Measurements from ENCODE around the gene RALGPS1.

Gene RALGPS1

DNA sequence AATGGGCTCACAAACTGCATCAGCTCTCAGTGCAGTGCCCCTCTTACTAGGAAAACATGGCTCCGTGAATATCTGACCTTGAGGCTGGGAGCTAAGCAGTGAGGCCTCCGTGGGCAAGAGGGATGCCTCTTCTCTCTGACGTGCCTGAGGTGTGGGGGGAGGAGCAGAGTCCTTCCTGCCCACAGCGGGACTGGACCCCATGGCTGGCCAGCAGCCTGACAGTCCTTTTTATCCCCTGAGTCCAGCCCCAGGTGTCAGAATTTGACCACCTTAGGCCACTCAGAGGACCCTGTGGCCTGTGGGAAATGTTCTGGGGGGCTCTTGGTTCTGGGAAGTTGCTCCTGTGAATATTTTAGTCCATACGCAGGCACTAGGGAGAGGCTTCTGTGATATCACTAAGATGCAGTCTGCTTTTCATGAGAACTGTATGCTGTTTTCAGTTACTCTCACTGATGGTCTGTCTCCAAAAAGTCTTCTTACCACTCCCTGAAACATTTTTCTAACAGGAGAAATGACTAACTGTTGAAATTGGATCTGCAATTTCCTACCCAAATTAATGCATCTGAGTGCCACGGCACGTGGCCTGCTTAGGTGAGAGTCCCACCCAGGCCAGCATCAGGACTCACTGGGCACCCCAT, 184.5 kb downstream of the RALGPS1 start:
- DNase-seq (ENCODE audit: low read depth, low spot score), result no peak

DNA sequence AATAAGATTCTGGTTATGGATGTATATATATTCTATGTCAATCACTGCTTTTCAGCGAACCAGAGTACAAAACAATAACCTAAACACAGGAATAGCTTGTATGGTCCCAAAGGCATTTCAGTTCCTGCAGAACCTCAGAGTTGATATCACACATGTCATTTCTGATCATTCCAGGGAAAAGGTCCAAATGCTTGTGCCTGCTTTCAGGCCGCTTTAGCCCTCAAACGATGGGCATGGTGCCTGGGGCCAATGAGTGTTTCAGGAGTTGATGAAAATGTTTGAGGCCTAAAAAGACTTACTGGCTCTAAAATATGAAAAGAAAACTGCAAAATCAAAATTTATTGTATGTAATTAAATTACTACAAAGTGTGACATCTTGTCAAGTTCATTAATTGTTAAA, 185.1 kb downstream of the RALGPS1 start:
- no peak for DNase-seq (ENCODE audit: low read depth, low spot score)

DNA sequence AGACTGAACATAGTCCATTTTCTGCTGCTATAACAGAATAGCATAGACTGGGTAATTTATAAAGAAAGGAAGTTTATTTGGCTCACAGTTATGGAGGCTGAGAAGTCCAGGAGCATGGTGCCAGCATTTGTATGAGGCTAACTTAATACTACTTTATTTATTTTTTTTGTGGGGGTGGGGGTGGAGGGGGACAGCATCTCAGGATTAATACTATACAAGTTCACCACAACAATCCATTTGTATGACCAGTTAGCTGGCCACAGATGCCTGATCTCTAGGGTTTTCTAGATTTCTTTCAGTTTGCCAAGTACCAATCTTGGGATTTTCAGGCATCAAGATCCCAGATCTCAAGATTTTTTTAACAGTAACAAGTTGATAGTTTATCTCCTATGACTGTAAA, 187.6 kb downstream of the RALGPS1 start:
- no peak for DNase-seq (ENCODE audit: low read depth, low spot score)

DNA sequence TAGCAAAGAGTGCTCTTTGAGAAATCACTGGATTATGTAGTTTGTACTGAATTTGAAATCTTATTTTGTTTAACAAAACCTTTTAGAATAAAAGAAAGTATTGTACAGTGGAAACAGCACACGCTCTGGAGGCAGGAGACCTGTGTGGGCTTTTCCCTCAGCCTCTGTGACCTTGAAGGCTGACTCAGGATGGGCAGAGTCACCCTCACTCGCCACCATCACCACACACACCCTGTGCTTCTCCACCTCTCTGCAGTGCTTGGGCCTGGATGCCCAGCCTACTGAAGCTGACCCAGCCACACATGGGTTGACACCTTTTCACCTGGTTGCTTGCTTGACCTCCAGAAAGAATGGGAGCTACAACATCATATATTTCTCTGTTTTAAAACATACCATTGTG, 188.2 kb downstream of the RALGPS1 start:
- no peak for DNase-seq (ENCODE audit: low read depth, low spot score)

DNA sequence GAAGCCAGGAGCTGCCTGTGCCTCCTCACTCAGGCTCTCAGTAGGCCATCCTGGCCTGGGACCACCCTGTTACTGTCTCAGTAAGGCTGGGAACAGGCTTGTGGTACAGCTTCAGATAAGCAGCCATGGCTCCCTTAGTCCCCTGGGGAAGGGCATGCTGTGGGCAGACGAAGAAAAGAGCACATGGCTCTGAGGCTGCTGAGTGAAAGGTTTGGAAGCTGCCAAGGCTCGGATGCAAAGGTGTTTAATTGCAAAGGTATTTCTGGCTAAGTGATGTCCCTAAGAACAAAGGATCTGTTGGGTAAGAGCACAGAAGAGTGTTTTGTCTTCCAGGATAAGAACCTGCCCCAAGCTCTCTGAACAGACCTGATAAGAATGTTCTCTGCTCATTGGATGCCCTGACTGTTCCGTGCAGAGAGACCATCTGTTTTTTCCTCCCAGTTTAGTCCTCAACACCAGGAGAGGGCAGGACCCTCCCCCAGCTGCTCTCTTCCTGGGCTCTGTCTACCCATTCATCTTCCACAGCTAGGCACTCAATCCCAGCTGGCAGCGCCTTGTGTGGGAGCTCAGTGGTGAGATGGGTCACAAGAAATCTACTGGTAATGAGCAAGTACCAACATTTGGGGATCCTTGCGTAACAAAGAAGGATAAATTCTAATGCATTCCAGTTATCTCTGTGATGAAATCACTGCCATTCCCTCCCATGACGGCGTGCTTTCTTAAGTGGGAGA, 190.2 kb downstream of the RALGPS1 start:
- no peak for DNase-seq (ENCODE audit: low read depth, low spot score)

DNA sequence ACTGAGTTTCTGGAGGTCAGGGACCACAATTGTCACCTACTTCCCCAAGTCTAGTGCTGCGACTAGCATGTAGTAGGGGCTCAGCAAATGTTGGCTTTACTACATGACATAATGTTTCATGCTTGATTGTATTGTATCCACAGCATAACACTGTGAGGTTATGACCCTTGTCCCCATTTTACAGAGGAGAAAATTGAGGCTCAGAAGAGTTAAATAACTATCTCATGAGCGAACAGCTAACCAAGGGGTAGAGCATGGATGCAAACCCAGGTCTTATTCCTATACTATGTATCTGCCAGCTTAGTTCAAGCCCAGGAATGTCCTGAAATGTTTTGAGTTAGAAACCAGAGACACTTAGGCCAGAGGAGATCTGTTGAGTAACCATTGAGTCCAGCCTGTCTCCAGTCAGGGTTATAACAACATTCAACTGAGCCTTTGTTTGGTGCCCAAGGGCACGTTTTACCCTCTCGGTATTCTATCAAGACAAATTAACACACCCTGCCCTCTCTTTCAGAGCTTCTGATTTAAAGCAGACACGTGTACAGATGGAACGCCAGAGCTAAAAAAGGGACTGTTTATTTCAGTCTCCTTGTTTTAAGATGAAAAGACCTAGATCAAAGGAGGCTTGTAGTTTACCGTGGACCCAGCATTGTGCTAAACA, 191.4 kb downstream of the RALGPS1 start:
- DNase-seq (ENCODE audit: low read depth, low spot score), result no peak

DNA sequence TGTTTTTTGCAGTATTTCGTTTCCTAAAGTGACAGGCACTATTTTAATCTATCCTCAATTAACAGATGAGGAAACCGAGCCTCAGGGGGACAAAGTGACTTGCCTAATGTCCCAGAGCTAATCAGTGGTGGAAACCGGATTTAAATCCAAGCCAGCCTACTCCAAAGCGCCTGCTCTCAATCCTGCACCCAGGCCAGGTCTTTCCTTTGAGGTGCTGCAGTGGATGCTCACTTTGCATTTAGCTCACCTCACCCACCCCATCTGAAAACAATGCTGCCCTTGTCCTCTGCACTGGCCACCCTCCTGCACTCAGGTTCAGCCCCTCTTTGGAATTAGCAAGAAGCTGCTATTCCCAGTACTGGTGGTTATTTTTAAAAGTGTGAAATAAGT, 191.9 kb downstream of the RALGPS1 start:
- DNase-seq (ENCODE audit: low read depth, low spot score), result no peak

DNA sequence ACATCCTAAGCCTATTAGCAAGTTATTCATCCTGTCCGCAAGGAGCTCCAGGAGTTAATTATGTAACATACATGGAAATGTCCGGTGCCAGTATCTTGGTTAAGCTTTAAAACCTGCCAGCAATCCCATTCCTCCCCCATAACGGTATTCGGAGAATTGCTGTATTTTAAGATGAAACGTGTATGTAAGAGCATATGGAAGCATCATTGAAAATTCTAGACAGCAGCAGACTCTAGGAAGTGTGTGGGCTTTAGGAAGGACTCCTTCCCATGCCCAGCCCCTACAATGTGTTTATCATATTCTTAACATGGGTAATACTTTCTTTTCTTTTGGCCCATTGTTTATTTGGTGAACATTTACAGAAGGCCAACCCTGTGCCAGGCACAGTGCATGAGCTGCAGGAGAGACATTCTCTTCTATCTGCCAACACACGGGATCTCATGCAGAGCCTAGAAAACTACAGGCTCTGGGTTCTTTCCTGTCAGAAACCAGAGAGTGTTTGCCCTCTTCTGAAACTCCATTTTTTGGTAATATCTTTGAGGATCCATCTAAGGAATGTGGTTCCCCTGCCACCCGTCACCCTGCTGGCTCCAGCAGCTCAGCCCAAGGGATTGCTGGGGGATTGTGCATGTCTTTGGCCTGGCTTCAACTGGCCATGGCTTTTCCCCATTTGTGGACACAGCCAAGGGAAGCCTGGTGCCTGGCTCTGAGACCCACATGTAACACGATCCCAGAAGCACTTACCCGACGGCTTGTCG, 192.8 kb downstream of the RALGPS1 start:
- DNase-seq (ENCODE audit: low read depth, low spot score), result no peak

DNA sequence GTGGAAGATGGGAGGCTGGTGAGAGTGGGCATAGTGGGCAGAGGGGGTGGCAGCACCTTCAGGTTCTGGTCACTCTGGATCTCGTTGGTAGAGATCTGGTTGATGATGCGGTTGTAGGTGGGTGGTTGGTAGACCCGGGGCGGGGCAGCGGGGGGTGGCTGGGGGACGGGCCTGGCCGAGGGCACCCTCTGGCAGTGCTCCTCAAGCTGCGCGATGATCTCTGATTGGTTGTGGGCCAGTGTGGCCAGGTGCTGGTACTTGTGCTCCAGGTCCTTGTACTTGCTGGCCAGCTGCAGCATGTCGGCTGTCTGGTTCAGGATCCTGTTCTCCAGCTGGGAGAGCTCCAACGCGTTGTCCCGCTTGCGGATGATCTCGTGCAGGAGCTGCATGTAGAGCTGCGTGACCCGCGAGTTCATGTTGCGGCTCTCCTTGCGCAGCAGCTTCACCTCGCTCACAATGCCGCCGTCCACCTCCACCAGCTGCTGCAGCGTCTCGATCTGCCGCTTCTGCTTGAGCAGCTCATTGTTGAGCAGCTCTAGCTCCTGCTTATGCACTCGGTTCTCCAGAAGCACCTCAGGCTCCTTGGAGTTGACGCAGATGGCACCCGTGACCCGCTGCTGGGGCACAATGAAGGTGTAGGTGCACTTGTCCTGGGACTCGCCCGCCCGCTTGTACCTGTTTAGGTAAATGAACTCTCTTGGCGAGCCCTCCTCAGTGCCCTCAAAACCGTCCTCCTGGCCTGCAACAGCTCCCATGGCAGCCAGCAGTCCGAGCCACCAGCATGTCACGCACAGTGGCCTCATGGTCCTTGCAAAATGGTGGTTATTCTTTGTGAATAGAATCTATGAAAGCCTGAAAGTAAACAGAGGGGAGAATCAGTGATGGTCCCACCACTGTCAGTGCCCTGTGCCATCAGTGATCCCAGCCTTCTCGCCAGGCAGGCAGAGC, 193.6 kb downstream of the RALGPS1 start:
- DNase-seq (ENCODE audit: low read depth, low spot score), result no peak

DNA sequence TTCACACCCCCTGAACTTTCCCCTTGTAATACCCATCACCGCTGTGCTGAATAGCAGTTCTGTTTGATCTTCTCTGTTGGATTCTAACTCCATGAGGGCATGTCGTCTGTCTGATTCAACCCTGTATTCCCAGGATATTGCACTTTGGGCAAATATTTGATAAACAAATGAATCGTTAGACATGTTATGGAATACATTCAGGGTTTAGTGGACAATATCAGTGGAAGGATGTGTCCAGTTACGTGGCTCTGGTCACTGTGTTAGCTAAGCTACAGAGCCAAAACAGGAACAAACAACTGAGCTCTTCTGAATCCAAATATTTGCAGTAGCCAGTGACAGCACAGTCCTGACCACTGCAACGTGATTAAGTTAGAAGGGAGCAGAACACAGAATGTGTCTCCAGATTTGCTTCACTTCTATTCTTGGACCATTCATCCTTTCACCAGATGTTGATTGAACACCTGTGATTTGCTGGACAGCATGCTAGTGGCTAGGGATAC, 194.7 kb downstream of the RALGPS1 start:
- no peak for DNase-seq (ENCODE audit: low read depth, low spot score)

DNA sequence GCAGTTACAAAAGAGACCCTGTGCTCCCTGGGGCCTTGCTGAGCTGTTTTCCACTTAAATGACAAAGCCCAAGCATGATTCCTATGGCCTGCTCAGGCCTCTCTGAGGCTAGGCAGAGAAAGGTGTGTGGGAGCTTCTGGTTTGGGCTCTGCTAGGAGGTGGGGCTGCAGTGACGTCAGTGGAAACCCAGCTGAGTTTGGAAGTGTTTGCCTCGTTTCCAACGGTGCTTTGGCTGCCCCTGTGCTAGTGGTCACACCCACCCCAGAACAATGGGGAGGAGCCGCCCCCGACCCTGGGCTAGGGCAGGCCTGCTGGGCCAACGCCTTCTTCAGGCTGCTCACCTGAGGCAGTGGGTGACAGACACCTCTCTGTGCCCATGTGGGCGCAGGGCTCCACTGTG, 197.5 kb downstream of the RALGPS1 start:
- DNase-seq (ENCODE audit: low read depth, low spot score), result no peak

DNA sequence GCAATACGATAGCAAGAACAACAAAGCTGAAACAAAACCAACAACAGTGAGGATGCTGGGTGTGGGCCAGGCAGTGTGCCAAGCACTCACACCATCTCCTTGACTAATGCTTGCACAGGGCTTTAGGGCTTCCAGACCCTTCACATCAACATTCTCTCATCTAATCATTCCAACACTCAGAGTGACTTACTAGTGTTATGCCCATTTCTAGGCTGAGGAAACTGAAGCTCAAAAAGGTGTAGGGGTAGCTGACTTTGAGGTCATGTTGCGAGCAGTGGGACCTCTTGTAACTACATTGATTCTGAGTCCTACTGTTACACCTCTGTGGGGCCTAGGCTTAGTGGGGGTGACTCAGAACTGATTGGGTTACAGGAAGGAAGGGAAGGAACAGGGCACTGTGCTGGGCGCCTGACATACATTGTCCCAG, 198.2 kb downstream of the RALGPS1 start:
- no peak for DNase-seq (ENCODE audit: low read depth, low spot score)

DNA sequence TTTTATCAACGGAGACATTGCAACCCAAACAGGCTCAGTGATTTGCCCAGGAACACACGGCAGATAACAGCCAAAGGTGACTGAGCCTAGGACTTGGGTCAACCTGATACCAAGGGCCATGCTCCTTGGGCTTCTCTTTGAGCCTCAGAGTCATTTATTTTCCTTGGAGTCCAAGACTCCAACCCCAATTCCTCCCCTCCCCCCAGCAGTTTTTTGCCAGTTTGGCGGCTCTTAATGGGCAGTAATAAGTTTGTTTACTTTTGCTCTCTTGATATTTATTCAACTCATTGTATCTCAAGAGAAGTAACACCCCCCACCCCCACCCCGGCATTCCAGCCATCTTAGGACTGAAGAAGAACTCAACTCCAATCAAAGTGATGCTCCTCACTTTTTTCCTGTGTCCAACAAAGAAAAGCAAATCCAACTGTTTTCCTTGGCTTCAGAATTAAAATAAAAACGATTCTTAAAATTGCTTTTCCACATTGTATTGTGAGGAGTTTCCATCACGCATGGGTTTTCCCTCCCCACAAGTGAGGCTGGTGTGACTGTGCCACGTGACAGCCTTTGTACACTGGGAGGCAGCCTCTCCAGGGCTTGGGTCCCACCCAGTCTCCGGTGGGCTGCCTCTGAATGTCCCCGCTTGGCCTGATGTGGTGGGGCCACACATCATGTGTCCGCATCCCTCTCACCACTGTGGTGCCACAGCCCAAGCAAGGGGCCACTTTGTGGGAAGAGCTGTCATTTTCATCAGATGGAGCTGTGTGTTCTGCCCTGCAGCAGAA, 198.8 kb downstream of the RALGPS1 start:
- no peak for DNase-seq (ENCODE audit: low read depth, low spot score)

DNA sequence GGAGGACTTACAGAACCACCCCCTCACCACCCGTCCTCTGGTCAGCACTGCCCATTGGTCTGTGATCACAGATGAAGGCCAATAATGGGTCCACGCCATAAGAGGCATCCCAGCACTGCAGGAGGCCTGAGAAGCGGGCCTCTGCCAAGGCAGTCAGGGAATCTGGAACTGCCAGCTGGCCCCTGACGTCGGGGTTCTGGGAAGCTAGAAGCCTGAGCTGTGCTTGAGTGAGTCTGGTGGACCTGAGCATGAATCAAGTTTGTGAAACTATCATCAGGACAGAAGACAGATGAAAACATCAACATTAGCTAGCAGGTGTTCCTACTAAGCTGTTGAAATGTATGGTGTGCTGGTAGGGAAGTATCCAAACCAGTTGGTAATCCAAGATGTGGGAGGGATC, 200.0 kb downstream of the RALGPS1 start:
- DNase-seq (ENCODE audit: low read depth, low spot score), result no peak

DNA sequence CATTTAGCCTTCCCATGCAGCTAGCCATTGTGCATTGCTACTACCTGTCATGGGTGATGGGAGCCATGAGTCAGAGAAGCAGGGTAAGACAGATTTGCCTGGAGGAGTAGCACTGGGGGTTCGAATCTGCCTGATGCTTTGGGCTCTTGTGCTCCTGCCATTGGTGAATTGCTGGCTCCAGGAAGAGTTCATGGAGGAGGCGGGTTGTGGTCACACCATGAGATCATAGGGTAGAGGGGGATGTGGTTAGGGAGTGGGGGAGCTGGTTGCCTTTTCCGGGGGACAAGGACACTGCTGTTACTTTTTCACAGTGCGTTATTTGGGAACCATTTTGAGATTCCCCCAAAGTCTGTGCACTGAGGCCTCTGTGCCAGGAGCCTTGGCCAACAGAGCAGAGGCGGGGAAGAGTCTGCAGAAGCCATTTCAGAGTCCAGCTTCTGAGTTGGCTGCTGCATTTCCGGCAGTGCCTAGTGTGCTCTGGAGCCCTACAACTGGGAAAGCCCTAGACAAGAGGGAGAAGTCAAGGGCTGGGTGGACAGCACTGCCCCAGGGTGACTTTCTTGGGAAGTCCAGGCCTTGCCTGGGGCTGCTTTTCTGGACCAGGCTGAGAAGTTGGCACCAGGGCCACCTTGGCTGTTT, 201.6 kb downstream of the RALGPS1 start:
- no peak for DNase-seq (ENCODE audit: low read depth, low spot score)

DNA sequence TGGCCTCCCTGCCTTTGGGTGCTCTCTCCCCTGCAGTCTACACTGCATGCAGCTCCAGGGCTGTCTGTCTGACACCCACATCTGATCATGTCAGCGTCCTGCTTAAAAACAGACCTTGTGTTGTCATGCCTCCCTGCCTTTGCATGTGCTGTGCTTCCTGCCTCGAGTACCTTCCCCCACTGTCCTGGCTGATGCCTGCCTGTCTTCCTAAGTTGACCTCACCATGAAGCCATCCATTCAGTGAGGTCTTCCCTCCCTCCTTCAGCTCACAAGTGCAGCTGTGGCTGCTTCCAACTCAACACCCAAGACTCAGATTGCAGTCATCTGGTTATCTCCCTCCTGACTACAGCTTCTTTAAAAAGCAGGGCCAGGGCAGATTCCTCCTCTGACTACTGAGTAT, 202.4 kb downstream of the RALGPS1 start:
- DNase-seq (ENCODE audit: low read depth, low spot score), result no peak

DNA sequence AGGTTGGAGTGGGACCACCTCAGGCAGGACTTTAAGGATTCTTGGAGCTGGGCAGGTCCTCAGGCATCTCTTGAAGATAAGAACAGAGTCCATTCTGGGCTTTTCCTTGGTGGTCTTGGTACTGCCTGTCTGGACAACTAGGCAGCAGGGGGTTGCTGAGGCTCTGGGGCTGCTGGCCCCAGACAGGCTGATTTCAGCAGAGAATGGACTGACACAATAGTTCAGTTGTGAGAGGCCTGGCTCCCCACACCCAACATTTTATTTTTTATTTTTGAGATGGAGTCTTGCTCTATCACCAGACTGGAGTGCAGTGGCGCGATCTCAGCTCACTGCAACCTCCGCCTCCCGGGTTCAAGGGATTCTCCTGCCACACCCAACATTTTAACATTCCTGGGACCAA, 203.2 kb downstream of the RALGPS1 start:
- no peak for DNase-seq (ENCODE audit: low read depth, low spot score)

DNA sequence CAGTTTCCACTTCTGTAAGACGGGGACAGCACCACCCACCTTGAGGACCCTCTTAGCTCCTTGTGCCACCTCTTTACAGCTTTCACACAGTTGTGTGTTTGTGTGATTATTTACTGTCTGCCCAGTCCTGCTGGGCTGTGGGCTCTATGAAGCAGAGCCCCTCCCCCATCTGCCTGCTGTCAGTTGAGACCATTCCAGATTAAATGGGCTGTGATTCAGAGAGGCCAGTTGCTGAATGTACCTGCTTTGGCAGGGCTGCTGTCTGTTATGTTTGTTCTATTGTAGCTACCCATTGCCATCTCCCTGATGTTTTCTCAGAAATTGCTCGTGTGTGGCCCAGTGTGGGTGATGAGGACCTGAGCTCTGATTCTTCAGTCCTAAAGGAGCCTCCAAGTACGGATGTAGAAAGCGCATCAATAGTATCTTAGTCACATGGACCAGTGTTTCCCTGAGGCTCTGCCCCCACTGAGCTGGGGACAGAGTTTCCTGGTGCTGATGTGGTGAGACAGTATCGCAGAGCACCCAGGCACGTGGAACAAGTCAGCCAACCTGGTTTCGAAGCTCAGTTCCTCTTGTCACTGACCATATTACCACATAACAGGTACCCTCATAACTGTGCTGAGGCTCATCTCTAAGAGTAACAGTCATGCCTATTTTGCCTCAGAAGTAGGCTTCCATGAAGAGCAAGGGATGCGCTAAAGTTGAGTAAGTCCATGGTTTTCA, 204.2 kb downstream of the RALGPS1 start:
- DNase-seq (ENCODE audit: low read depth, low spot score), result no peak

DNA sequence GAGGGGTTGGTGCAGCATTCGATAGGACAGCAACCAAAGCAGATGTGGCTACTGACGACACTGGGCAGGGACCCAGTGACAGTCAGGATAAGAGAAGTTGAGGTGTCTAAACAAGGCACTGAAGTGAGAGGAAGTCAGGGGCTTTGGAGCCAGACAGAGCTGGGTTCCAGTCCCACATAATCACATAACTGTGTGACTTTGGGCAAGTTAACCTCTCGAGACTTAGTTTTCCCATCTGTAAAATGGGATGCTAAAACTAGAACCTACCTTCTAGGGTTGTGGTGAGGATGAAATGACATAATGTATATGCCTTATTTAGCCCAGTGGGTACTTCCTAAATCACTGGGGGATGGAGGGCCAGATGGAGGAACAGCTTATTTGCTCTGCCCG, 204.7 kb downstream of the RALGPS1 start:
- no peak for DNase-seq (ENCODE audit: low read depth, low spot score)
